Measurements from ENCODE around the gene PACSIN3.

DNA sequence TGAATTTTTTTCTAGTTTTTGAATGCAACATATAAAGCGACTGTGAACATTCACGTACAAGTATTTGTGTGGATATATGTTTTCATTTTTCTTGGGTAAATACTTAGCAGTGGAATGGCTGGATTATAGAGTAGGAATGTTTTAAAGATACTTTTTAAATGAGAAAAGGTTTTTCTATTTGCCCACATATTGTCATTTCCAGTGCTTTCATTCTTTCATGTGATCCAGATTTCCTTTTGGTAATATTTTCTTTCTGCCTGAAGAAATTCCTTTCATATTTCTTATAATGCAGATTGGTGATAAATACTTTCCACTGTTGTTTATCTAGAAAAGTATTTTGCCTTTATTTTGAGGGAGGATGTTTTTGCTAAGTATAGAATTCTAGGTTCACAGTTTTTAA lies 36.5 kb upstream of the PACSIN3 start:
- TF ChIP-seq, protein P1, sequence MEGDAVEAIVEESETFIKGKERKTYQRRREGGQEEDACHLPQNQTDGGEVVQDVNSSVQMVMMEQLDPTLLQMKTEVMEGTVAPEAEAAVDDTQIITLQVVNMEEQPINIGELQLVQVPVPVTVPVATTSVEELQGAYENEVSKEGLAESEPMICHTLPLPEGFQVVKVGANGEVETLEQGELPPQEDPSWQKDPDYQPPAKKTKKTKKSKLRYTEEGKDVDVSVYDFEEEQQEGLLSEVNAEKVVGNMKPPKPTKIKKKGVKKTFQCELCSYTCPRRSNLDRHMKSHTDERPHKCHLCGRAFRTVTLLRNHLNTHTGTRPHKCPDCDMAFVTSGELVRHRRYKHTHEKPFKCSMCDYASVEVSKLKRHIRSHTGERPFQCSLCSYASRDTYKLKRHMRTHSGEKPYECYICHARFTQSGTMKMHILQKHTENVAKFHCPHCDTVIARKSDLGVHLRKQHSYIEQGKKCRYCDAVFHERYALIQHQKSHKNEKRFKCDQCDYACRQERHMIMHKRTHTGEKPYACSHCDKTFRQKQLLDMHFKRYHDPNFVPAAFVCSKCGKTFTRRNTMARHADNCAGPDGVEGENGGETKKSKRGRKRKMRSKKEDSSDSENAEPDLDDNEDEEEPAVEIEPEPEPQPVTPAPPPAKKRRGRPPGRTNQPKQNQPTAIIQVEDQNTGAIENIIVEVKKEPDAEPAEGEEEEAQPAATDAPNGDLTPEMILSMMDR (IDR thresholded peaks at IDR 0.05) = no peak
- no peak for TF ChIP-seq POLR2A (IDR thresholded peaks at IDR 0.05)
